Keratinocyte (primary cell): ENCODE results near the gene SCTR. TPM values are rescaled to one million over a fixed set of nuclear protein-coding genes. Genes with fewer than 3 reads are reported as not detected.

ENCODE experiments used
- DNase-seq: peaks from one replicate; pipeline ENCODE4 v3.0.0-alpha.2; 2011; ENCODE audit warnings: low read depth, missing footprints, low spot score
- FAIRE-seq: peaks from 2 replicates; lab custom pipeline; 2011; peaks lifted over from hg19 to GRCh38; lab: Jason Lieb, UNC
- H2AFZ ChIP-seq: 2 replicates; pipeline ENCODE4 v1.6.0; 2012; ENCODE audit warnings: low read length, control low read depth, inconsistent platforms; ENCODE audit not compliant: control insufficient read depth
- H3K27ac ChIP-seq: 2 replicates; pipeline ENCODE4 v1.5.1; 2011; ENCODE audit warnings: low read length; ENCODE audit not compliant: control insufficient read depth, insufficient read depth
- H3K27me3 ChIP-seq: 3 replicates; pipeline ENCODE4 v1.6.0; 2011; ENCODE audit warnings: low read length; ENCODE audit not compliant: control insufficient read depth, insufficient read depth; ENCODE audit errors: extremely low read depth
- H3K36me3 ChIP-seq, 2 experiments: 2 replicates in 1 of 2; 3 replicates in 1 of 2; pipeline ENCODE4 v1.5.1; 2011; ENCODE audit warnings: low read length in 2 of 2, mild to moderate bottlenecking in 1 of 2; ENCODE audit not compliant: control insufficient read depth in 2 of 2, insufficient read depth in 2 of 2; ENCODE audit errors: extremely low read depth in 1 of 2
- H3K4me1 ChIP-seq: 3 replicates; pipeline ENCODE4 v1.5.1; 2011; ENCODE audit warnings: low read length; ENCODE audit not compliant: control insufficient read depth, insufficient read depth; ENCODE audit errors: extremely low read depth
- H3K4me2 ChIP-seq: 3 replicates; pipeline ENCODE4 v1.6.0; 2011; ENCODE audit warnings: low read depth, low read length; ENCODE audit not compliant: control insufficient read depth, insufficient read depth; ENCODE audit errors: extremely low read depth
- H3K4me3 ChIP-seq, 3 experiments: fragments of 200-600 bp in 1 of 3; sonication (generic) in 1 of 3; 2 replicates in 2 of 3; 3 replicates in 1 of 3; pipeline ENCODE4 v1.5.1; 2011 to 2016; ENCODE audit warnings: low read length in 3 of 3, mild to moderate bottlenecking in 3 of 3, control low read depth in 2 of 3, inconsistent platforms in 1 of 3, low read depth in 1 of 3, mixed read lengths in 1 of 3, mixed run types in 1 of 3, moderate library complexity in 1 of 3; ENCODE audit not compliant: control insufficient read depth in 2 of 3, insufficient read depth in 2 of 3; ENCODE audit errors: extremely low read depth in 1 of 3
- H3K79me2 ChIP-seq: 2 replicates; pipeline ENCODE4 v1.6.0; 2012; ENCODE audit warnings: low read length; ENCODE audit not compliant: control insufficient read depth, insufficient read depth
- H3K9ac ChIP-seq: 3 replicates; pipeline ENCODE4 v1.6.0; 2011; ENCODE audit warnings: low read length; ENCODE audit not compliant: control insufficient read depth, insufficient read depth; ENCODE audit errors: extremely low read depth
- H3K9me1 ChIP-seq: 3 replicates; pipeline ENCODE4 v1.6.0; 2011; ENCODE audit warnings: low read length; ENCODE audit not compliant: control insufficient read depth, insufficient read depth; ENCODE audit errors: extremely low read depth
- H3K9me3 ChIP-seq: 2 replicates; pipeline ENCODE4 v1.5.1; 2012; ENCODE audit warnings: low read depth, low read length; ENCODE audit not compliant: control insufficient read depth
- H4K20me1 ChIP-seq: 3 replicates; pipeline ENCODE4 v1.6.0; 2011; ENCODE audit warnings: low read length; ENCODE audit not compliant: control insufficient read depth, insufficient read depth; ENCODE audit errors: extremely low read depth
- EZH2 ChIP-seq: IDR thresholded peaks from one replicate; pipeline ENCODE4 v1.6.1; 2012; ENCODE audit warnings: inconsistent platforms, mild to moderate bottlenecking, low read length, moderate library complexity
- dilution Hi-C: fragments of 300-500 bp; cut with MboI; formaldehyde crosslinking; loops from one replicate; pipeline ENCODE4 v1.7.0; 2020; ENCODE audit warnings: low sequenced_read_pairs; ENCODE audit not compliant: extremely low pct_ligation_motif_present
- polyA plus RNA-seq, 5 experiments: library from polyadenylated mRNA; depleted of rRNA in 3 of 5; stranded (reverse) in 3 of 5; stranded (forward) in 1 of 5; unstranded in 1 of 5; fragments of >200 nt; gene quantifications; 1 replicate in 1 of 5; 2 replicates in 3 of 5; 3 replicates in 1 of 5; pipeline versions ENCODE4 v1.2.1 to v1.2.3, GENCODE V29; 2011 to 2012; ENCODE audit warnings: missing spikeins in 2 of 5, low read depth in 1 of 5, low replicate concordance in 1 of 5
- TF ChIP-seq, protein P1 (sequence below), 3 experiments: IDR thresholded peaks in 1 of 3; conservative IDR thresholded peaks in 1 of 3; optimal IDR thresholded peaks in 1 of 3; 2 replicates in 2 of 3; 3 replicates in 1 of 3; pipeline versions ENCODE3 to v1.5.1; 2011; ENCODE audit warnings: low read length in 3 of 3, mild to moderate bottlenecking in 3 of 3, moderate library complexity in 2 of 3, control low read depth in 1 of 3, inconsistent platforms in 1 of 3; ENCODE audit not compliant: insufficient read depth in 2 of 3; ENCODE audit errors: extremely low read depth in 1 of 3

The SCTR gene
- polyA plus RNA-seq, 1 donor (not counting 4 experiments of a cell fraction or from before 2014, with no cell fraction given) = not detected

DNA sequence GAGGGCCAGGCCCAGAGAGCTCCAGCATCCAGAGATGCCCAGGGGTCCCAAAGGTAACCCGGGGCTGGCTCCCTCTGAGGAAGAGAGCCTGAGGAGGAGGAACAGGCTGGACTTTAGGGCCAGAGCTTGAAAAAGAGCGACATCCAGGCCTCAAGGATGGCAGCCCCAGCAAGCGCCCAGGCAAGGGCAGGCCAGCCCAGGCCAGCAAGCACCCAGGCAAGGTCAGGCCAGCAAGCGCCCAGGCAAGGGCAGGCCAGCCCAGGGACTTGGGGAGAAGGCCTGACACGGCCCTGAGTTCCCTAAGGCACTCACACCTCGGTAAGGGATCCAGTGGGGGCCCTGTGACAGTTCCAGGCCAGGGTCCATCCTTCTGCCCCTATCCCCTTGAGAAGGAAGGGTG, 127.1 kb downstream of the SCTR start:
- Histone ChIP-seq H3K9me1 (peaks cover 6% of the 10 kb centered on the region), H3K9ac (no peak overlapping the region), H3K36me3 (no peaks in the 10 kb centered on the region), H3K9me3 (no peaks in the 10 kb centered on the region), H2AFZ (no peak overlapping the region), H3K4me3 (no peak overlapping the region), H3K79me2 (no peaks in the 10 kb centered on the region), H3K4me2 (no peak overlapping the region), H3K27me3 (no peaks in the 10 kb centered on the region), H3K27ac (no peak overlapping the region), H3K4me1 (peaks cover 12% of the 10 kb centered on the region), H4K20me1 (no peaks in the 10 kb centered on the region)
- no peak for DNase-seq
- no peak for FAIRE-seq
- dilution Hi-C loops = no loop called here
- TF ChIP-seq EZH2 = no peak
- TF ChIP-seq, protein P1, sequence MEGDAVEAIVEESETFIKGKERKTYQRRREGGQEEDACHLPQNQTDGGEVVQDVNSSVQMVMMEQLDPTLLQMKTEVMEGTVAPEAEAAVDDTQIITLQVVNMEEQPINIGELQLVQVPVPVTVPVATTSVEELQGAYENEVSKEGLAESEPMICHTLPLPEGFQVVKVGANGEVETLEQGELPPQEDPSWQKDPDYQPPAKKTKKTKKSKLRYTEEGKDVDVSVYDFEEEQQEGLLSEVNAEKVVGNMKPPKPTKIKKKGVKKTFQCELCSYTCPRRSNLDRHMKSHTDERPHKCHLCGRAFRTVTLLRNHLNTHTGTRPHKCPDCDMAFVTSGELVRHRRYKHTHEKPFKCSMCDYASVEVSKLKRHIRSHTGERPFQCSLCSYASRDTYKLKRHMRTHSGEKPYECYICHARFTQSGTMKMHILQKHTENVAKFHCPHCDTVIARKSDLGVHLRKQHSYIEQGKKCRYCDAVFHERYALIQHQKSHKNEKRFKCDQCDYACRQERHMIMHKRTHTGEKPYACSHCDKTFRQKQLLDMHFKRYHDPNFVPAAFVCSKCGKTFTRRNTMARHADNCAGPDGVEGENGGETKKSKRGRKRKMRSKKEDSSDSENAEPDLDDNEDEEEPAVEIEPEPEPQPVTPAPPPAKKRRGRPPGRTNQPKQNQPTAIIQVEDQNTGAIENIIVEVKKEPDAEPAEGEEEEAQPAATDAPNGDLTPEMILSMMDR (optimal IDR thresholded peaks at IDR 0.05 in 1 of 3, IDR thresholded peaks at IDR 0.05 in 1 of 3, conservative IDR thresholded peaks at IDR 0.05 in 1 of 3; ENCODE audit: extremely low read depth in 1 of 3, insufficient read depth in 2 of 3, low read length in 3 of 3) = no peak

DNA sequence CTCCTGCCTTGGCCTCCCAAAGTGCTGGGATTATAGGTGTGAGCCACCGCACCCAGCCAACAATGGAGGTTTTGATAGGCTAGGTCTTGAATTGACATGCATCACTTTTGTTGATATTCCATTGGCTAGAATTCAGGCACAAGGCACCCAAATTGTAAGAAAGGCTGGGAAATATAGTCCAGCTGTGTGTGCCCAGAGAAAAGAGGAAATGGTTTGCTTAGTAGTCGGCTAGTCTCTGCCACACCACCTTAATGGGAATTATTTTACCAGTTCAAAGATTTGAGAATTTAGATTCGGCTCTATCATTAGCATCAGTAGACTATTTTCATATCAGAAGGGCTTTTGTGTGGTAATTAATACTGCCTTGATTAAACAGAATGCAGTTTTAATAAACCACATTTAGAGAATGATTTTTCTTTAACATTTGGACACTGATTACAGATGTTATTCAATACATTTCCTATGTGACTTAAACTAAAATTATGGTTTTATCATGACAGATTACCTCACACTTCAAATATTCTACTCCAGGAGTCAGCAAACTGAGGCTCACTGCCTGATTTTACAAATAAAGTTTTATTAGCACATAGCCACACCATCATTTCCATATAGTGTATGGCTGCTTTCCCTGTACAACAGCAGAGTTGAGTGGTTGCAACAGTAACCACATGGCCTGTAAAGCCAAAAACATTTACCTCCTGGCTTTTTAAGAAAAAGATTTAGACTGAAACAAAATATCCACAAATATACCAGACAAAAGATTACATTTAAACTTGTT, 130.1 kb downstream of the SCTR start:
- no peak for TF ChIP-seq EZH2
- TF ChIP-seq, protein P1 (optimal IDR thresholded peaks at IDR 0.05 in 1 of 3, IDR thresholded peaks at IDR 0.05 in 1 of 3, conservative IDR thresholded peaks at IDR 0.05 in 1 of 3; ENCODE audit: extremely low read depth in 1 of 3, insufficient read depth in 2 of 3, low read length in 3 of 3) = no peak
- H3K79me2 ChIP-seq = no peaks in the 10 kb centered on the region
- dilution Hi-C loops = no loop called here
- H3K27me3 ChIP-seq = no peaks in the 10 kb centered on the region
- no peaks in the 10 kb centered on the region for H4K20me1 ChIP-seq
- DNase-seq (no peak), FAIRE-seq (no peak)
- H3K9ac ChIP-seq = no peak overlapping the region
- H2AFZ ChIP-seq = no peak overlapping the region
- H3K9me1 ChIP-seq = peaks cover 3% of the 10 kb centered on the region
- peaks cover 19% of the 10 kb centered on the region for H3K4me1 ChIP-seq
- no peak overlapping the region for H3K4me2 ChIP-seq
- no peaks in the 10 kb centered on the region for H3K9me3 ChIP-seq
- H3K4me3 ChIP-seq = no peak overlapping the region
- H3K36me3 ChIP-seq = no peaks in the 10 kb centered on the region
- H3K27ac ChIP-seq = no peak overlapping the region

Other genes with a start within 250 kb of the SCTR start
- gene C2orf76, start 157.6 kb downstream of the SCTR start, polyA plus RNA-seq = 5.9 to 17.9 TPM (median 15.7 TPM) in 3 replicates
- 415 to 590 TPM (median 446 TPM) in 3 replicates for gene DBI, start 157.5 kb downstream of the SCTR start, polyA plus RNA-seq
- 0.10 to 0.18 TPM (median 0.13 TPM) in 3 replicates for gene TMEM37, start 92.6 kb downstream of the SCTR start, polyA plus RNA-seq
- gene CFAP221, start 20.0 kb upstream of the SCTR start, polyA plus RNA-seq = not detected in 3 replicates
- 12.4 to 16.3 TPM (median 14.4 TPM) in 3 replicates for gene TMEM177, start 154.7 kb upstream of the SCTR start, polyA plus RNA-seq
- gene PTPN4, start 235.4 kb upstream of the SCTR start, polyA plus RNA-seq = 9.3 to 21.2 TPM (median 20.6 TPM) in 3 replicates